ENCODE results near the gene MED25. TPM values are rescaled to one million over a fixed set of nuclear protein-coding genes. Genes with fewer than 3 reads are reported as not detected.

MED25 gene
- total RNA-seq, 2 experiments from 2014 or later, result 57.9 to 62.7 TPM

DNA sequence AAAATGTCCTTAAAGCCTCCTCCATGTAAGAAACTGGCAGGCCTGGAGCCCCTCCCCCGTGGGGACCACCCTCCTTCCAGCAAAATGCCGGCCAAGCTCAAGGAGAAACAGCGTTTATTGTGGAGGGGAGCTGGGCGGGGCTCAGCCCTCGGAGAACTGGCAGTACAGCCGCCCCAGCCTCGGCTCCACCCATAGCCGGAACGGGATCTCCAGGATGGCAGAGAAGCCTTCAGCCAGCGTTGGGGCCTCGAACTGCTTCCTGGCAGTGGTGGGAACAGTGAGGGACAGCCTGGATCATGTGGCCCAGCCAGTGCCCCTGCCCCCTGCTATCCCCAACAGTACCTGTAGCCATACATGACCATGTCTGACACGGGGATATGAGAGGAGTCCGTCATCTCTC is 43.0 kb downstream of the MED25 start:
- H3K27me3 Mint-ChIP-seq, result no peaks in the 10 kb centered on the region
- no peak for DNase-seq
- peaks cover 30% of the 10 kb centered on the region for H3K36me3 Mint-ChIP-seq (ENCODE audit: low read depth)
- H3K4me1 Mint-ChIP-seq, result peaks cover 22% of the 10 kb centered on the region
- H3K4me3 Mint-ChIP-seq, result no peak overlapping the region
- POLR2A ChIA-PET, result no interaction called here
- no peak overlapping the region for H3K27ac Mint-ChIP-seq
- no peaks in the 10 kb centered on the region for H3K9me3 Mint-ChIP-seq
- CTCF ChIA-PET, result interaction anchor here (1.0 kb wide), 1 partner anchor 11 kb away, joined by 3 read pairs; no protein-coding TSS in a partner anchor

GRCh38 chr19:49861541-49862378 is 43.7 kb downstream of the MED25 start:
- Mint-ChIP-seq H3K36me3 (ENCODE audit: low read depth) (peaks cover 33% of the 10 kb centered on the region), H3K4me1 (peaks cover 29% of the 10 kb centered on the region), H3K27ac (no peak overlapping the region), H3K27me3 (no peaks in the 10 kb centered on the region), H3K4me3 (no peak overlapping the region), H3K9me3 (no peaks in the 10 kb centered on the region)
- POLR2A ChIA-PET, result no interaction called here
- CTCF ChIA-PET, result interaction anchor here (1.1 kb wide), 1 partner anchor 95 kb away, joined by 3 read pairs; the partner anchor contains the start of gene AP2A1
- no peak for DNase-seq

DNA sequence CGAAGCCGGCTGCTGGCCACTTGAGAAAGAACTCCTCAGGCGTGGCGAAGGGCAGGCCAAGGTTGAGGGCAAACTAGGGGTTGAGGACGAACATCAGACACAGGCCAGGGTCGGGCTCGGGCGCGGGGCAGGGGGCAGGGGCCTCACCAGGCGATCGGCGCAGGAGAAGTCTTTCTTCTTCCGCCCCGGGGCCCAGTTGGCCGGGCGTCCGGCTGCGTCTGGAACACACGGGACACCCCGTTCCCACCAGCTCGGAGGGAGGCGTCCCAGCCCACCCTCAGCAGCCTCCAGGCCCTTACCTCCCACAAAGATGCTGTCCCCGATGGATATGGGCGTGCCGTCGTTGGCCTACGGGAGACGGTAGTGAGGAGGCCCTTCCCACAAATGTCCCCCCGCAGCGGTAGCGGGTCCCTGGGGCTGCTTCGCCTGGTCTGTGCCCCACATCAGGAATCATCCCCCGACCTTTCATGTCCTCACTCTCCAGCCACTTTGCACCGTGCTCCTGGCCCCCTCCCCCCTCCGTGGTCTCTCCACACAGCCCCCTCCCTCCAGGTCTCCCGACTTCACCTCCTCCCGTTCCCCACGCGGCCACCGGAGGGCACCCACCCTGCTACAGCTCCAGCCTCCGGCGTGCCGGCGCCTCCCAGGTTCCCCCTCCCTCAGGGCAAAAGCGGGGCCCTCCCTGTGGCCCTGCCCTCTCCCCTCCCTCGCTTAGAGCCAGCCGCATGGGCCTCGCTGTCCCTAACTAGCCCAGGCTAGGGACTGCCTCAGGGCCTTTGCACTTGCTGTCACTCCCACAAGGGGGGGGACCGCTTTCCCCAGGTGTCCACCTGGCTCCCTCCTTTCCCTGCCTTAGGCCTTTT is 44.5 kb downstream of the MED25 start:
- H3K27me3 Mint-ChIP-seq, result no peaks in the 10 kb centered on the region
- H3K36me3 Mint-ChIP-seq (ENCODE audit: low read depth), result peaks cover 36% of the 10 kb centered on the region
- ChIA-PET CTCF (interaction anchor here (1.1 to 1.3 kb wide), 2 partner anchors 9 to 96 kb away, joined by 3 to 4 read pairs; partner anchors contain the start of gene AP2A1), POLR2A (no interaction called here)
- no peaks in the 10 kb centered on the region for H3K9me3 Mint-ChIP-seq
- no peak overlapping the region for H3K27ac Mint-ChIP-seq
- H3K4me3 Mint-ChIP-seq, result no peak overlapping the region
- H3K4me1 Mint-ChIP-seq, result peaks cover 31% of the 10 kb centered on the region
- no peak for DNase-seq

DNA sequence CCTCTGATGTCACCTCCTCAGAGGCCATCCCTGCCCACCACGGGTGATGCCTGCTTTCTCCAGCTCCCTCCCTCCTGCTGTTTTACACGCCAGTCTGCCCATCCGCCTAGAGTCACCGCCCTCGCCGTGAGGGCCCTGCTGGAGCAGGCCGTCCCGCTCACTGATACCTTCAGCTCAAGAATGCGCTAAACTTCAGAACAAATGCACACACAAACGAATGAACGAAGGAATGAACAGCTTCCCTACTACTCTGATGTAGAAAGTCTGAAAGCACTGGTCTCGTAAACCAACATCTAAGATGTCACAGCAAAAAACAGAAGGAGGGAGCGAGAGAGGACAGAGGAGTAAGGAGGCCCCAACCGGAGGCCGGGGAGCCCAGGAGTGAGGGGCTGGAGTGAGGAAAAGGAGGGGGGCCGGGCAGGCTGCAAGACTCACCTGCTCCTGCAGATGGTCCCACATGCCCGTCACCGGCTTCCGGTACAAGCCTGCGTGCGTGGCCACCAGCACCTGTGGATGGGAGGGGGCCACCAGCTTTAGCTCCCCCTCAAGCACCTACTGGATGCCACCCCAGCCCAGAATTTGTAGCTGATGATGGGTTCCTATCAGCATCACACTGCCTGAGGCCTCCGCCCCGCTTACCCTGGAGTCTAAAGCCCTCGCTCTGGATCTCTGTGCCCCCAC is 45.3 kb downstream of the MED25 start:
- peaks cover 34% of the 10 kb centered on the region for H3K36me3 Mint-ChIP-seq (ENCODE audit: low read depth)
- peaks cover 31% of the 10 kb centered on the region for H3K4me1 Mint-ChIP-seq
- no peak for DNase-seq
- H3K27me3 Mint-ChIP-seq, result no peaks in the 10 kb centered on the region
- ChIA-PET POLR2A (no interaction called here), CTCF (interaction anchor here (1.0 to 1.3 kb wide), 3 partner anchors 8 to 16 kb away, joined by 4 to 5 read pairs (median 4); no protein-coding TSS in a partner anchor)
- no peaks in the 10 kb centered on the region for H3K9me3 Mint-ChIP-seq
- H3K27ac Mint-ChIP-seq, result no peak overlapping the region
- no peak overlapping the region for H3K4me3 Mint-ChIP-seq

DNA sequence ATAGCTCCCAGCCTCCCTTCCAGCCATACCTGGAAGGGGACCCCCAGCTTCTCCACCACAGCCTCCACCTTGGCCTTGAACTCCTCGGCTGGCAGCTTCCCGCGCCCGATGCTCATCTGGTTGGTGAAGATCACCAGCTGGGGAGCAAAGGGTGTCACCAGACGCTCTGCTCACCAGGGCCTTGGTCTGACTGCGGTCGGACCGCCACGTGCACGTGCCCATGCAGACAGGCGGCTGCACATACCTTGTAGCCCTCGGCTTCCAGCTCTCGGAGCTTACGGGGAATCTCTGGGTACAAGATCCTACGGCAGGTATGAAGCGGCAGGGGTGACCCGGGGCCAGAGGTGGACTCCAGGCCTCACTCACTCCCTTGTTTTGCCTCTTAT is 45.8 kb downstream of the MED25 start:
- POLR2A ChIA-PET, result no interaction called here
- no peak for DNase-seq
- H3K9me3 Mint-ChIP-seq, result no peaks in the 10 kb centered on the region
- CTCF ChIA-PET, result interaction anchor here (0.6 to 1.0 kb wide), 3 partner anchors 8 to 458 kb away, joined by 3 to 5 read pairs (median 4); no protein-coding TSS in a partner anchor
- H3K4me3 Mint-ChIP-seq, result no peak overlapping the region
- peaks cover 34% of the 10 kb centered on the region for H3K36me3 Mint-ChIP-seq (ENCODE audit: low read depth)
- H3K27ac Mint-ChIP-seq, result no peak overlapping the region
- H3K4me1 Mint-ChIP-seq, result peaks cover 31% of the 10 kb centered on the region
- no peaks in the 10 kb centered on the region for H3K27me3 Mint-ChIP-seq

DNA sequence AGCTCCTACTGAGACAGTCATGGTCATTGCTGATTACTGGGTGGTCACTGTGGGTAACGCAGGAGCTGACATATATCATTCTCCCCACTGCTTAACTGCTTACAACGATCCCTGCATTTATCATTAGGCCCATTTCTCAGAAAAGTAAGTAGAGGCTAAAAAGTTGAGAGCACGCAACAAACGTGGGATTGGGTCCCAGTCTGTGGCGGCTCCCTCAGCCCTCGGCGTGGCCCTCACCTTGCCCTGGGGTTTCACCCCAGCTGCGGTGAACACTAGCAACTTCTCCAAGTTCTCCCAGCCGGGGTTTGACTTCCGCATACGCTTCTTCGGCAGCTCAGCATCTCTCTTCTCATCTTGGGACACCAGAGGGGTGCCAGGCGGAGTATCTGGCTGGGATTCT is 46.8 kb downstream of the MED25 start:
- CTCF ChIA-PET, result interaction anchor here (1.0 to 1.9 kb wide), 3 partner anchors 9 to 17 kb away, joined by 4 to 5 read pairs (median 5); partner anchors contain the start of gene PTOV1
- Mint-ChIP-seq H3K4me3 (no peak overlapping the region), H3K27ac (no peak overlapping the region), H3K27me3 (no peaks in the 10 kb centered on the region), H3K4me1 (peaks cover 31% of the 10 kb centered on the region), H3K9me3 (no peaks in the 10 kb centered on the region), H3K36me3 (ENCODE audit: low read depth) (peaks cover 31% of the 10 kb centered on the region)
- POLR2A ChIA-PET, result no interaction called here
- no peak for DNase-seq

DNA sequence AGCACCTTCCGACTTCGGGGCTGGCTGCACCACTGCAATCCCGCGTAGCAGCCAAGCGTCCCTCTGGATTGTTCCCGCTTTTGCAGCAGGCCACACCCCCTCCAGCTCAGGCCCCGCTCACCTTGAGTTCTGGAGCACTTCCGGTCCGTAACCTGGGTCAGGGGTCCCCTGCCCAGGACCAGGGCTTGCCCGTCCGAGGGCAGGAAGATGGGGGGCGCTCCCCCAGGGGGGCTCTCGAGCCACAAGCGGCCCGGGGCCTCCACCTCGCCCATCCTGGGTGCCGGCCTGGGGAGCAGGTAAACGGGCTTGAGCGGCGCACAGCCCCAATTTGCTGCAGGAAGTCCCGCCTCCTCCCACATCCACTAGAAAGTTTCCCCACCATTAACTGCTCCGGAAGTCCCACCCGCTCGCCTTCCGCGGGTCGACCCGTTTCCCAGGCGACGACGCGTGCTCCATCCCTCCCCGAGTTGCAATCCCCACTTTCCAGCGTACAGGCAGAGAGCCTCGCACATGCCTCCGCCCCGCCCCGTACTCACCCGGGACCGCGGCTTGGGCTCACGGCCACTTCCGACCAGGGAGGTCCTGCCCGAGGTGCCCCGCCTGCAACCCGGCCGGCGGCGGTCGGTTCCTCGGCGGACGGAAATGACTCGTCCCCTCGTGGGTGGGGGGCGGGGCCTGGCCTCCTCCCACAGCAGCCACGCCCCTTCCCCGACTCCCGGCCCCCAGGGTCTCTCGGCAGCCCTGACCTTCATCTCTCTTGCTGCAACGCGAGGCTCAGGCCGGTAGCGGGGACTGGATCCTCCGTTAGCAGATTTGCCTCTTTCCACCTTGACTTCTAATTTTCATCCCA is 49.1 kb downstream of the MED25 start, which contains the start of gene PNKP:
Gene PNKP (minus strand): TSS at position 644 of the 850 bp plus-strand sequence. CDS start 372 bp downstream, at position 272.
- ChIA-PET CTCF (interaction anchor here (0.7 to 0.9 kb wide), 2 partner anchors 9 to 411 kb away, joined by 3 read pairs; no protein-coding TSS in a partner anchor), POLR2A (interaction anchor here (0.7 to 1.0 kb wide), 2 partner anchors 9 to 15 kb away, joined by 4 read pairs; no protein-coding TSS in a partner anchor)
- H3K27ac Mint-ChIP-seq, result no peak within 1 kb of the TSS
- H3K27me3 Mint-ChIP-seq, result no peaks in the 10 kb centered on the region
- DNase-seq, result peak; percentile 88
- H3K36me3 Mint-ChIP-seq (ENCODE audit: low read depth), result peaks cover 29% of the 10 kb centered on the region
- no peak within 1 kb of the TSS for H3K4me3 Mint-ChIP-seq
- peaks cover 46% of the 10 kb centered on the region for H3K4me1 Mint-ChIP-seq
- no peaks in the 10 kb centered on the region for H3K9me3 Mint-ChIP-seq

DNA sequence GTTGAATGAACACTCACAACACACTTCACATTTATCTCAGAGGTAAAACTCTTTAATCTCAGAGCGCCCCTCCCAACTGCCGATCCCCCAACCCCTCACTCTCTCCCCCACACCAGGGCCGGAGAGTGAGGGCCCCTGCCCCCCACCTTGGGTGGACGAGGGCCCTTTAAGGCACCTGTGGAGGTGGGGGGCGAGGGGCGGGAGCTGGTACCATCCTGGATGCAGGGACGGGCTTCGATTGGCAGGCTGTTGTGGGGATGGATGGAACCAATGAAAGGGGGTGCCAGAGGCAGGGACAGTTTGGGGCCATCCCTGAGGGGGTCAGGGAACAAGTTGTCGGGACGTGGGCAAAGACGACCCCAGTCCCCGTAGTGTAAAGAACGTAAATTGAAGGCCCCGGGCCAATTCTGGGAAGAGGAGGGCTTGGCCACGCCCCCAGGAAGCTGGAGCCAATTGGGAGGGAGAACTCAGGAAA is 51.0 kb downstream of the MED25 start:
- Mint-ChIP-seq H3K9me3 (no peaks in the 10 kb centered on the region), H3K27me3 (no peaks in the 10 kb centered on the region), H3K4me3 (no peak overlapping the region), H3K4me1 (peaks cover 44% of the 10 kb centered on the region), H3K27ac (no peak overlapping the region), H3K36me3 (ENCODE audit: low read depth) (peaks cover 25% of the 10 kb centered on the region)
- no peak for DNase-seq
- ChIA-PET POLR2A (no interaction called here), CTCF (interaction anchor here (0.6 to 1.3 kb wide), 3 partner anchors 12 to 27 kb away, joined by 3 read pairs; no protein-coding TSS in a partner anchor)

DNA sequence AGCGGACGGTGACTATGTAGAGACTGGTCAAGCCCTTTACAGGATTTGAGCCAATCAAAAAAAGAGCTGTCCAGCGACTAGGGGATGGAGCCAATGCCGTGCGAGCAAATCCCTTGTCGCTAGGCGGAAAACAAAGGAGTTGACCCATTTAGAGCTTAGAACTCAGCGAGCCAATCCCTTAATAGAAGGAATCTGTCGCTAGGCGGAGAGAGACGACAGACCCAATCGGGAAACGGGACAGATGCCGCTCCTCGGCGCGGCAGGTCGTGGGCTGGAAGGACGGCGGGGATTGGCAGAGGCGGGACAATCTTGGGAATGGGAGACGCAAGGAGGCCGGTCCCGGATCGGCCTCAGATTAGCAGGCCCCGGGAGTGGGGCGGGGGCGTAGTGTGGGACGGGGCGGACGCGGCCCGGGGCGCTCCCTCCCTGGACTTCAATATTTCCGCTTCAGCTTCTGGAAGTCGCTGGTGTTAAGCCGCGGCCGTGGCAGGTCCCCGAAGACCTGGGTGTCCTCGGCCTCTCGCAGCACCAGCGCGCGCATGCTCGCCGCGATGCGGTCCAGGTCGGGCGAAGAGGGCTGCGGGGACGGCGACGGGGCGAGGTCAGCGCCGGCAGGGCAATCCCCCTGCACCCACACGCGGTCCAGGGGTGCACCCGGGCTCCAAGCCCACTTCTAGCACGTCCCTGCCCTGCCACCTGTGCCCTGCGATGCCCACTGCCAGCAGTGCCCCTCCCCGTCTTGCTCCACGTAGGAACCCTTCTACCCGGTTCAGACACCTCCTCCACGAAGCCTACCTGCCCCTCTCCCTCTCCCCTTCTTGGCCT is 51.6 kb downstream of the MED25 start:
- Mint-ChIP-seq H3K4me1 (peaks cover 41% of the 10 kb centered on the region), H3K4me3 (no peak overlapping the region), H3K36me3 (ENCODE audit: low read depth) (peaks cover 18% of the 10 kb centered on the region), H3K9me3 (no peaks in the 10 kb centered on the region), H3K27me3 (no peaks in the 10 kb centered on the region), H3K27ac (peak overlapping the region; percentile 89)
- peak; percentile 95 for DNase-seq
- POLR2A ChIA-PET, result no interaction called here
- CTCF ChIA-PET, result interaction anchor here (0.6 to 1.3 kb wide), 3 partner anchors 12 to 28 kb away, joined by 3 read pairs; no protein-coding TSS in a partner anchor

DNA sequence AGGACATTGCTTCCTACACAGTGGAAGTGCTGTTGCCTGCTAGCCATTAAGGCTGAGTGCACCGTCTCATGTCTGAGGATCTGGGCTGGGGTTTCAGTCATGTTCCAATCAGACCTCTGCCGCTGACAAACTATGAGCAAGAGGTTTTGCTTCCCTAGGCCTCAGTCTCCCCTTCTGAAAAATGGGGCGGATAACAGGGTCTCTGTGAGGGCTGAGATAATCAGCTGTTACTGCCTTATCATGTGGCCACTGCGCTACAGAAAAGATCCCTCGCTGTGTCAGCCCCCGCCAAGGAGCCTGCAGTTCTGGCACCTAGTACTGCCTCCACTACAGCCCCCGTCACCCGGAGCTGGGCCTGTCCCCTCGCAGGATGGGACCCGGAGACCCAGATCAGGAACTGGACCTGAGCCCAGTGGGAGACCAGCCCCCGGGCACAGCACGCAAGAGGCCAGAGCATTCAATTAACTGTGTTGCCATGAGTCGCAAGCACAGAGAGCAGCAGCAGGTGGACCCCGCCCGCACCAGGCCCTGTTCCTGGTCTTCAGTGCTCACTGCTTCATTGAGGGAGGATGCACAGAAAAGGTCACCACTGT is 52.3 kb downstream of the MED25 start:
- no peaks in the 10 kb centered on the region for H3K27me3 Mint-ChIP-seq
- peaks cover 12% of the 10 kb centered on the region for H3K36me3 Mint-ChIP-seq (ENCODE audit: low read depth)
- no peak for DNase-seq
- peak overlapping the region; percentile 89 for H3K27ac Mint-ChIP-seq
- CTCF ChIA-PET, result no interaction called here
- peaks cover 42% of the 10 kb centered on the region for H3K4me1 Mint-ChIP-seq
- H3K4me3 Mint-ChIP-seq, result no peak overlapping the region
- POLR2A ChIA-PET, result no interaction called here
- no peaks in the 10 kb centered on the region for H3K9me3 Mint-ChIP-seq
